HS-27A (cell line): ENCODE results near the gene CSNK1G3.
"Not testable (repeated sequence)": the region's sequence is repeated elsewhere in the genome, so short reads cannot be mapped to it uniquely, and the experiment has no call there.

Source experiments
- DNase-seq: peaks from one replicate; pipeline ENCODE4 v3.0.0-alpha.2; 2012; ENCODE audit warnings: low read depth, missing footprints

CSNK1G3 gene

GRCh38 chr5:123511648-123512605 is at the start of gene CSNK1G3:
Gene CSNK1G3 (plus strand): TSS chr5:123512177. CDS start chr5:123545664, 33,487 bp downstream.
- DNase-seq = peak; percentile 82

- not testable (repeated sequence) for DNase-seq
Measured at GRCh38 chr5:123466839-123467238, 45.1 kb upstream of the CSNK1G3 start.

GRCh38 chr5:123471385-123471784 is 40.6 kb upstream of the CSNK1G3 start:
- no peak for DNase-seq

GRCh38 chr5:123472150-123472924 is 39.6 kb upstream of the CSNK1G3 start:
- DNase-seq = no peak

- no peak for DNase-seq
Measured at GRCh38 chr5:123474228-123474627, 37.7 kb upstream of the CSNK1G3 start.

GRCh38 chr5:123476731-123477130 is 35.2 kb upstream of the CSNK1G3 start:
- no peak for DNase-seq

- no peak for DNase-seq
Measured at GRCh38 chr5:123478546-123478945, 33.4 kb upstream of the CSNK1G3 start.

GRCh38 chr5:123482258-123482657 is 29.7 kb upstream of the CSNK1G3 start:
- DNase-seq = no peak

- no peak for DNase-seq
Measured at GRCh38 chr5:123483446-123484077, 28.4 kb upstream of the CSNK1G3 start.

- no peak for DNase-seq
Measured at GRCh38 chr5:123485275-123485674, 26.7 kb upstream of the CSNK1G3 start.

- no peak for DNase-seq
Measured at GRCh38 chr5:123486951-123487655, 24.9 kb upstream of the CSNK1G3 start.

GRCh38 chr5:123490974-123491373 is 21.0 kb upstream of the CSNK1G3 start:
- no peak for DNase-seq

GRCh38 chr5:123495211-123495610 is 16.8 kb upstream of the CSNK1G3 start:
- DNase-seq = not testable (repeated sequence)

- DNase-seq = no peak
Measured at GRCh38 chr5:123496892-123497291, 15.1 kb upstream of the CSNK1G3 start.

GRCh38 chr5:123500471-123500870 is 11.5 kb upstream of the CSNK1G3 start:
- DNase-seq = no peak

GRCh38 chr5:123502120-123502519 is 9.9 kb upstream of the CSNK1G3 start:
- no peak for DNase-seq

GRCh38 chr5:123503299-123503698 is 8.7 kb upstream of the CSNK1G3 start:
- no peak for DNase-seq

- no peak for DNase-seq
Measured at GRCh38 chr5:123505633-123506032, 6.3 kb upstream of the CSNK1G3 start.

GRCh38 chr5:123508441-123508840 is 3.5 kb upstream of the CSNK1G3 start:
- DNase-seq = no peak

- DNase-seq = peak; percentile 49
Measured at GRCh38 chr5:123511290-123511647, 708 bp upstream of the CSNK1G3 start.

- no peak for DNase-seq
Measured at GRCh38 chr5:123512611-123513461, 859 bp downstream of the CSNK1G3 start.
